CD14-positive monocyte (primary cell): ENCODE measurements around the gene CHI3L2. TPM values are rescaled to one million over a fixed set of nuclear protein-coding genes. Genes with fewer than 3 reads are reported as not detected.

Source experiments
- DNase-seq, 3 donors: peaks; one replicate each; pipeline ENCODE4 v3.0.0-alpha.2; 2011 to 2022
- H2AFZ ChIP-seq: 2 replicates; pipeline ENCODE4 v1.6.0; 2012; ENCODE audit warnings: mild to moderate bottlenecking, low read depth, low read length, inconsistent platforms; ENCODE audit not compliant: insufficient read depth, poor library complexity, severe bottlenecking
- H3K27ac ChIP-seq, 2 donors: 1 replicate in 1 of 2; 2 replicates in 1 of 2; pipeline ENCODE4 v1.5.1; 2012 to 2013; ENCODE audit warnings: low read length in 2 of 2, control low read depth in 1 of 2, inconsistent platforms in 1 of 2, low read depth in 1 of 2, mild to moderate bottlenecking in 1 of 2
- H3K27me3 ChIP-seq, 2 donors: one replicate each; pipeline versions ENCODE4 v1.6.0 to v1.6.1; 2011 to 2013; ENCODE audit warnings: low read length in 2 of 2; ENCODE audit not compliant: control insufficient read depth in 2 of 2, insufficient read depth in 2 of 2
- H3K36me3 ChIP-seq, 2 donors: replicated peaks in 1 of 2; 1 replicate in 1 of 2; 2 replicates in 1 of 2; pipeline versions ENCODE4 v1.5.1 to v1.6.1; 2012 to 2013; ENCODE audit warnings: low read length in 2 of 2, control low read depth in 1 of 2, inconsistent platforms in 1 of 2, mild to moderate bottlenecking in 1 of 2; ENCODE audit not compliant: insufficient read depth in 2 of 2, control insufficient read depth in 1 of 2
- H3K4me1 ChIP-seq, 2 donors: 1 replicate in 1 of 2; 2 replicates in 1 of 2; pipeline versions ENCODE4 v1.5.1 to v1.6.1; 2012 to 2013; ENCODE audit warnings: low read length in 2 of 2, control low read depth in 1 of 2, inconsistent platforms in 1 of 2, mild to moderate bottlenecking in 1 of 2, moderate library complexity in 1 of 2; ENCODE audit not compliant: insufficient read depth in 2 of 2, control insufficient read depth in 1 of 2
- H3K4me2 ChIP-seq: replicated peaks from 2 replicates; pipeline ENCODE3; 2012; ENCODE audit warnings: low read length, moderate library complexity, mild to moderate bottlenecking; ENCODE audit not compliant: poor library complexity, severe bottlenecking; ENCODE audit errors: extremely low read depth
- H3K4me3 ChIP-seq, 3 experiments: fragments of 200-600 bp in 1 of 3; sonication (generic) in 1 of 3; replicated peaks in 1 of 3; 1 replicate in 2 of 3; 2 replicates in 1 of 3; pipeline ENCODE4 v1.5.1; 2011 to 2013; ENCODE audit warnings: low read length in 3 of 3, mild to moderate bottlenecking in 3 of 3, control low read depth in 2 of 3, low read depth in 2 of 3, inconsistent platforms in 1 of 3, moderate library complexity in 1 of 3
- H3K79me2 ChIP-seq: 2 replicates; pipeline ENCODE4 v1.6.0; 2012; ENCODE audit warnings: mild to moderate bottlenecking, control low read depth, inconsistent platforms, low read length, moderate library complexity; ENCODE audit not compliant: insufficient read depth
- H3K9ac ChIP-seq: 2 replicates; pipeline ENCODE4 v1.6.0; 2017; ENCODE audit warnings: low read length, mild to moderate bottlenecking; ENCODE audit not compliant: insufficient read depth, poor library complexity, severe bottlenecking
- H3K9me3 ChIP-seq, 2 donors: replicated peaks in 1 of 2; 1 replicate in 1 of 2; 2 replicates in 1 of 2; pipeline versions ENCODE4 v1.5.1 to v1.6.1; 2012 to 2013; ENCODE audit warnings: low read length in 2 of 2, control low read depth in 1 of 2; ENCODE audit not compliant: control insufficient read depth in 1 of 2, insufficient read depth in 1 of 2
- H4K20me1 ChIP-seq: 2 replicates; pipeline ENCODE4 v1.6.0; 2012; ENCODE audit warnings: mild to moderate bottlenecking, low read length, control low read depth, moderate library complexity; ENCODE audit not compliant: insufficient read depth
- H3K27ac Mint-ChIP-seq, 7 donors: one replicate each; pipeline ENCODE4 v1.8.0; 2020; ENCODE audit warnings: mild to moderate bottlenecking in 7 of 7, mixed read lengths in 7 of 7, moderate library complexity in 6 of 7, inconsistent platforms in 2 of 7
- H3K27me3 Mint-ChIP-seq, 3 donors: one replicate each; pipeline ENCODE4 v1.8.0; 2021 to 2022; ENCODE audit warnings: low read depth in 3 of 3, mild to moderate bottlenecking in 3 of 3, mixed read lengths in 3 of 3, moderate library complexity in 3 of 3, inconsistent platforms in 1 of 3
- H3K36me3 Mint-ChIP-seq, 2 donors: one replicate each; pipeline ENCODE4 v1.8.0; 2020; ENCODE audit warnings: mixed read lengths in 2 of 2, inconsistent platforms in 1 of 2, mild to moderate bottlenecking in 1 of 2
- H3K4me1 Mint-ChIP-seq: one replicate; pipeline ENCODE4 v1.8.0; 2020; ENCODE audit warnings: mild to moderate bottlenecking, mixed read lengths
- H3K4me3 Mint-ChIP-seq, 2 donors: one replicate each; pipeline ENCODE4 v1.8.0; 2020; ENCODE audit warnings: mild to moderate bottlenecking in 2 of 2, mixed read lengths in 2 of 2, moderate library complexity in 1 of 2
- H3K9me3 Mint-ChIP-seq, 7 donors: one replicate each; pipeline ENCODE4 v1.8.0; 2020 to 2022; ENCODE audit warnings: mixed read lengths in 7 of 7, mild to moderate bottlenecking in 6 of 7, moderate library complexity in 6 of 7, inconsistent platforms in 2 of 7
- WGBS: methylation state at CpG from one replicate; pipeline ENCODE4 v1.1.5; 2013; ENCODE audit warnings: missing lambda C conversion rate; ENCODE audit not compliant: insufficient coverage; 5-methylcytosine and 5-hydroxymethylcytosine counted together
- intact Hi-C, 2 donors: fragments of 100-400 bp; cut with micrococcal nuclease; formaldehyde crosslinking; loops; one replicate each; pipeline versions ENCODE4 v1.15.0 to v1.15.1; 2023
- polyA plus RNA-seq, 3 donors: library from polyadenylated mRNA; depleted of rRNA in 1 of 3; unstranded in 2 of 3; stranded (reverse) in 1 of 3; fragments of 300-500 nt in 2 of 3; fragments of >200 nt in 1 of 3; fragmentation: Illumina TruSeq in 2 of 3; gene quantifications; 1 replicate in 2 of 3; 2 replicates in 1 of 3; pipeline ENCODE4 v1.2.3, GENCODE V29; 2012 to 2021
- TF ChIP-seq, protein P1 (sequence below): fragments of 200-600 bp; IDR thresholded peaks from one replicate; pipeline ENCODE4 v1.8.0; 2022; ENCODE audit warnings: antibody characterized with exemption, mild to moderate bottlenecking

Gene CHI3L2
- polyA plus RNA-seq, 3 donors: 1.2 to 9.9 (median 1.4) TPM

DNA sequence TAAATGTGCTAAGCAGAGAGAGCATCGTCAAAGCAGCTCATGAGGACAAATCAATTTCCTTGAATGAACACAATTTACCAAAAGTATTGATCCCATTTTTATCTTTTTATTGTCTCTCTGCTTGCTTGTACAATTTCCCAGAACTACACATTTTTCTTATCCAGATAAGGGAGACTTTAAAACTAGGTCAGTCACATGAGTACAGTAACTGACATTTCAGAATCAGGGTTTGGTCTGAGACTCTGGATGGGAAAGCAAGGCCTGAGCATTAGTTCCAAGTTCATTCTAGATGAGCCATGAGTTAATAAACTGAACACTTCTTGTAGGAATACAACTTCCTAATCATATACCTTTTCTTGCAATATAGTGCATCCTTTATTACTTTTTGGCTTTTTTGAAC, 15.6 kb upstream of the CHI3L2 start:
- H3K4me1 ChIP-seq: peaks cover 58 to 60% of the 10 kb centered on the region in 2 donors
- no peaks in the 10 kb centered on the region for H4K20me1 ChIP-seq
- Mint-ChIP-seq H3K36me3 (peaks cover 0 to 2% of the 10 kb centered on the region in 2 donors), H3K4me3 (no peak overlapping the region), H3K27me3 (no peaks in the 10 kb centered on the region), H3K27ac (no peak overlapping the region), H3K4me1 (peaks cover 60% of the 10 kb centered on the region), H3K9me3 (no peaks in the 10 kb centered on the region)
- H3K4me3 ChIP-seq: no peak overlapping the region
- TF ChIP-seq, protein P1, sequence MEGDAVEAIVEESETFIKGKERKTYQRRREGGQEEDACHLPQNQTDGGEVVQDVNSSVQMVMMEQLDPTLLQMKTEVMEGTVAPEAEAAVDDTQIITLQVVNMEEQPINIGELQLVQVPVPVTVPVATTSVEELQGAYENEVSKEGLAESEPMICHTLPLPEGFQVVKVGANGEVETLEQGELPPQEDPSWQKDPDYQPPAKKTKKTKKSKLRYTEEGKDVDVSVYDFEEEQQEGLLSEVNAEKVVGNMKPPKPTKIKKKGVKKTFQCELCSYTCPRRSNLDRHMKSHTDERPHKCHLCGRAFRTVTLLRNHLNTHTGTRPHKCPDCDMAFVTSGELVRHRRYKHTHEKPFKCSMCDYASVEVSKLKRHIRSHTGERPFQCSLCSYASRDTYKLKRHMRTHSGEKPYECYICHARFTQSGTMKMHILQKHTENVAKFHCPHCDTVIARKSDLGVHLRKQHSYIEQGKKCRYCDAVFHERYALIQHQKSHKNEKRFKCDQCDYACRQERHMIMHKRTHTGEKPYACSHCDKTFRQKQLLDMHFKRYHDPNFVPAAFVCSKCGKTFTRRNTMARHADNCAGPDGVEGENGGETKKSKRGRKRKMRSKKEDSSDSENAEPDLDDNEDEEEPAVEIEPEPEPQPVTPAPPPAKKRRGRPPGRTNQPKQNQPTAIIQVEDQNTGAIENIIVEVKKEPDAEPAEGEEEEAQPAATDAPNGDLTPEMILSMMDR: no peak
- no peak overlapping the region for H2AFZ ChIP-seq
- no peaks in the 10 kb centered on the region for H3K9me3 ChIP-seq
- WGBS: 100% methylated on average over 1 of the region's 1 CpG
- no peak overlapping the region for H3K27ac ChIP-seq
- no peak overlapping the region for H3K9ac ChIP-seq
- H3K36me3 ChIP-seq: no peaks in the 10 kb centered on the region
- H3K79me2 ChIP-seq: no peaks in the 10 kb centered on the region
- no peaks in the 10 kb centered on the region for H3K27me3 ChIP-seq
- H3K4me2 ChIP-seq: no peak overlapping the region
- intact Hi-C loops: no loop called here
- DNase-seq: no peak

DNA sequence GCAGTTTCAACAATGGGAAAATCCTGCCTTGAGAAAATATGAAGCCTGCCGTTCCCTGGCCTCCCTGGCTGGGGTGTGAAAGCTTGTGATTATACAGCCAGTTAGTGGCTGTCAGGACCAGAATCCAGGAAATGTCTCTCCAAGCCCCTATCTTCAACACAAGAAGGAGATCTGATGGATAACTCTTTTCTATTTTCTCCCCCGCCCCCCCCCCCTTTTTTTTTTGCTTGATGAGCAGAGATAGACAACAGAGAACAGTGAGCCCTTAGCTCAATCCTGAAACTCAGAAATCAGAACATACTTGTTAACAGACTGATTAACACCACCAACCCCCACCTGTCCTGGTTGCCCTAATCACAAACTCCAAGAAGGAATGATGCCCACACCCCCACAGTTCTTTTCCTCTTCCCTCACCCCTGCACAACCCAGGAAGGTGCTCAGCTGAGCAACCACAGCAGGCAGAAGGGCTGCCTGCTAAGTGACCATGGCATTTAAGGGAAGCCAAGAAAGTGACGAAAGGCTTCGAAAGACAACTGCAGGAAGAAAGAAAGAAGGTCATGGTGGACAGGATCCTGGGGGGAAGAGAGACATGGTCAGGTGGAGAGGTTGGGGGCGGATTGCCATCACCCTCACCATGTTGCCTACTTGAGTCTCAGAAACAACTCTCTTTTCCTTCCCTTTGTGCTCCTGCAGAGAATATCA, 14.7 kb upstream of the CHI3L2 start:
- Mint-ChIP-seq H3K27ac (peak overlapping the region; percentile 83 to 92 (median 86)), H3K4me1 (peaks cover 59% of the 10 kb centered on the region), H3K9me3 (no peaks in the 10 kb centered on the region), H3K27me3 (no peaks in the 10 kb centered on the region), H3K36me3 (peaks cover 0 to 2% of the 10 kb centered on the region in 2 donors), H3K4me3 (peak overlapping the region; percentile 60 to 76)
- Histone ChIP-seq H2AFZ (no peak overlapping the region), H3K27ac (peak overlapping the region; percentile 15 to 63), H3K4me3 (peak overlapping the region in 1 of 3 experiments; percentile 24), H4K20me1 (no peaks in the 10 kb centered on the region), H3K4me2 (peak overlapping the region; percentile 48), H3K79me2 (no peaks in the 10 kb centered on the region), H3K36me3 (no peaks in the 10 kb centered on the region), H3K9ac (no peak overlapping the region), H3K9me3 (no peaks in the 10 kb centered on the region), H3K27me3 (no peaks in the 10 kb centered on the region), H3K4me1 (peaks cover 58 to 60% of the 10 kb centered on the region in 2 donors)
- TF ChIP-seq, protein P1: no peak
- intact Hi-C loops: no loop called here
- 100% methylated on average over 1 of the region's 5 CpGs for WGBS
- DNase-seq: peak in 1 of 3 donors; percentile 35
